ENCODE measurements around the gene RNF128.

DNA sequence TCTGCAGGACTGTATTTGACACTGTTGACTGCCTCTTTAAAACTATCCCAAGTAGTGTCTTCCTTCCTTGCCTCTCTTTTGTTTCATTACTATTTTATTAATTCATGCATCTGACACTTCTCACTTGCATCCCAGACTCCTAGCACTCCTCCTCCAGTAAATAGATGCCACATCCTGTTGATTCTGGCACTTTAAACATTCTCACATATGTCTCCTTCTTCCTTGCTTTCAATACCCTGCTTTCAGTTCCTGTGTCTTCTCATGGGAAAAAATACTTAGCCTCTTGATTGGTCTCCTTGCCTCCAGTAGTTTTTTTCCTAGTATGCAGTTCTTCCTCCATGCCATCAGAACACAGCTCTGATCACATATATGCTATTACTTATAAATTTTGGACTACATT, 5.1 kb downstream of the RNF128 start:
- TF ChIP-seq FOS (IDR thresholded peaks at IDR 0.05; ENCODE audit: borderline replicate concordance, insufficient read depth, low read length) (no peak), POLR2A (IDR thresholded peaks at IDR 0.05; ENCODE audit: low read depth, low read length) (no peak), GATA2 (IDR thresholded peaks at IDR 0.05; ENCODE audit: insufficient read depth, insufficient read length, low read depth, low read length) (no peak), POLR2AphosphoS5 (IDR thresholded peaks at IDR 0.05; ENCODE audit: insufficient read depth, low read depth, low read length) (no peak), JUN (IDR thresholded peaks at IDR 0.05; ENCODE audit: borderline replicate concordance, insufficient read depth, insufficient read length, low read depth) (no peak)
- TF ChIP-seq, protein P1, sequence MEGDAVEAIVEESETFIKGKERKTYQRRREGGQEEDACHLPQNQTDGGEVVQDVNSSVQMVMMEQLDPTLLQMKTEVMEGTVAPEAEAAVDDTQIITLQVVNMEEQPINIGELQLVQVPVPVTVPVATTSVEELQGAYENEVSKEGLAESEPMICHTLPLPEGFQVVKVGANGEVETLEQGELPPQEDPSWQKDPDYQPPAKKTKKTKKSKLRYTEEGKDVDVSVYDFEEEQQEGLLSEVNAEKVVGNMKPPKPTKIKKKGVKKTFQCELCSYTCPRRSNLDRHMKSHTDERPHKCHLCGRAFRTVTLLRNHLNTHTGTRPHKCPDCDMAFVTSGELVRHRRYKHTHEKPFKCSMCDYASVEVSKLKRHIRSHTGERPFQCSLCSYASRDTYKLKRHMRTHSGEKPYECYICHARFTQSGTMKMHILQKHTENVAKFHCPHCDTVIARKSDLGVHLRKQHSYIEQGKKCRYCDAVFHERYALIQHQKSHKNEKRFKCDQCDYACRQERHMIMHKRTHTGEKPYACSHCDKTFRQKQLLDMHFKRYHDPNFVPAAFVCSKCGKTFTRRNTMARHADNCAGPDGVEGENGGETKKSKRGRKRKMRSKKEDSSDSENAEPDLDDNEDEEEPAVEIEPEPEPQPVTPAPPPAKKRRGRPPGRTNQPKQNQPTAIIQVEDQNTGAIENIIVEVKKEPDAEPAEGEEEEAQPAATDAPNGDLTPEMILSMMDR (IDR thresholded peaks at IDR 0.05; ENCODE audit: extremely low read depth in 1 of 2, insufficient read depth in 1 of 2, low read depth in 1 of 2, low read length in 2 of 2), result no peak

All from endothelial cell of umbilical vein (primary cell).